ENCODE results near the gene PLCD1.

GRCh38 chr3:37993460-37993819, 36.0 kb downstream of the PLCD1 start:
- no peak for TF ChIP-seq POLR2A (IDR thresholded peaks at IDR 0.05; ENCODE audit: low read depth, low read length)
- no peak for TF ChIP-seq POLR2AphosphoS5 (IDR thresholded peaks at IDR 0.05; ENCODE audit: low read depth, low read length)
- TF ChIP-seq TAF1 (IDR thresholded peaks at IDR 0.05; ENCODE audit: borderline replicate concordance, low read depth, low read length) = no peak
